Measurements from ENCODE around the gene HOXA3.

The HOXA3 gene

DNA sequence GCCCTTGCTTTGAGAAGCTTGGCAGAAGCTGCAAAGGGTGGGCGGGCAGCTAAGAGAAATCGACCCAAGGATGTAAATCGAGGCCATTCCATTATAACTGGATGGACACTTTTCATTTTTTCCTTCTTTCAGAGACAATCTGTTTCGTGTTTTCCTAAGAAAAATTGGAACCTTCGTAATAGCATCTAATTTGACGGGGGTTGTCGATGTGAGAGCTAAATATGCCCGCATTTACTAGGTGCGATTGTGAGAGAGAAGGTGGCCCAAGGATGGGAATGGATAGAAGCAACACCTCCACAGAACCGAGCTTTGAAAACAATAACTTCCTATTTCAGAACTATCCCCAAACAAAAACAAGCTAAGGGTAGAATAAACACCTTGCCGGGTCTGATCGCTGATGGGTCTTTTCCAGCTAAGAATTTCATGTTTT lies 21.0 kb downstream of the HOXA3 start:
- peak overlapping the region; percentile 71; the same call in 1 of the 2 replicates for H3K27ac ChIP-seq
- TF ChIP-seq, protein P1, sequence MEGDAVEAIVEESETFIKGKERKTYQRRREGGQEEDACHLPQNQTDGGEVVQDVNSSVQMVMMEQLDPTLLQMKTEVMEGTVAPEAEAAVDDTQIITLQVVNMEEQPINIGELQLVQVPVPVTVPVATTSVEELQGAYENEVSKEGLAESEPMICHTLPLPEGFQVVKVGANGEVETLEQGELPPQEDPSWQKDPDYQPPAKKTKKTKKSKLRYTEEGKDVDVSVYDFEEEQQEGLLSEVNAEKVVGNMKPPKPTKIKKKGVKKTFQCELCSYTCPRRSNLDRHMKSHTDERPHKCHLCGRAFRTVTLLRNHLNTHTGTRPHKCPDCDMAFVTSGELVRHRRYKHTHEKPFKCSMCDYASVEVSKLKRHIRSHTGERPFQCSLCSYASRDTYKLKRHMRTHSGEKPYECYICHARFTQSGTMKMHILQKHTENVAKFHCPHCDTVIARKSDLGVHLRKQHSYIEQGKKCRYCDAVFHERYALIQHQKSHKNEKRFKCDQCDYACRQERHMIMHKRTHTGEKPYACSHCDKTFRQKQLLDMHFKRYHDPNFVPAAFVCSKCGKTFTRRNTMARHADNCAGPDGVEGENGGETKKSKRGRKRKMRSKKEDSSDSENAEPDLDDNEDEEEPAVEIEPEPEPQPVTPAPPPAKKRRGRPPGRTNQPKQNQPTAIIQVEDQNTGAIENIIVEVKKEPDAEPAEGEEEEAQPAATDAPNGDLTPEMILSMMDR (conservative IDR thresholded peaks at IDR 0.05), result no peak

DNA sequence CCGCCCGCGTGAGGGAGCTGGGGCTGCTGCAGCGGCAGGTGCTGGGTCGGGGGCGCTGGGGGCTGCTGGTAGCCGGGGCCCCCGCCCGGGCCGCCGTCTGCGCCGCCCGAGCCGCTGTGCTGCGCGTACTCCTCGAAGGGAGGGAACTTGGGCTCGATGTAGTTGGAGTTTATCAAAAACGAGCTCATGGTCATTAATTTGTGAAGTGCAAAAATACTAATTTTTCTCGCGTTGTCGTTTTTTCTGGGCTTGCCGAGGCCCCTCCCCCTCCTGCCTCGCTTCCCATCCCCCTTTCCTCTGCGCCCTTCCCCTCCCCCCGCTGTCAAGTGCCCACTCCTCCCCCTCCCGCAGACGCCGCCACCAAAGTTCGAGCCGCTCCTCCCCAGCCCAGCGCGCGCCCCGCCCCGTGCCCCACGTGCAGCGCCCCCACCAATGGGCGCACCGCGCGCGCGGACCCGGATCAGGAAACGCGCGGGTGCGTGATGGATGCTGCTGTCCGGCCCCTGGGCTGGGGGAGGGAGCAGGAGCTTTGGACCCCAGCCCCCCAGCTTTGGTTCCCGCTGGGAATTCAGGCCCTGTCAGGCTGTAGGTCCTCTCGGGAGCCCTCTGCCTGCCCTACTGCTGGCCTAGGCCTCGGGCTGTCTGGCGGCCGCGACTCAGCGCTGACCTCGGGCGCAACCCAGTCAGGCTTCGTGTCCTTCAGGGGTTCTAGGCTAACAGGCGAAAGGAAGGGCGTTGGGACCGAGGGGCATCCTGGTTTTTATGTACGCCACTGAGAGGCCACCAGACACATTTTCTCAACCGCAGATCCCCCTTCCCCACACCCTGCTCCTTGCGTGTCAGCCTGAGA lies 21.6 kb downstream of the HOXA3 start, which contains the start of gene HOXA4:
TSS of gene HOXA4 (minus strand) at position 218 of the 850 bp plus-strand sequence. CDS start at position 194, 24 bp downstream.
- TF ChIP-seq, protein P1 (conservative IDR thresholded peaks at IDR 0.05), result no peak
- H3K27ac ChIP-seq, result peak within 1 kb of the TSS; percentile 71

DNA sequence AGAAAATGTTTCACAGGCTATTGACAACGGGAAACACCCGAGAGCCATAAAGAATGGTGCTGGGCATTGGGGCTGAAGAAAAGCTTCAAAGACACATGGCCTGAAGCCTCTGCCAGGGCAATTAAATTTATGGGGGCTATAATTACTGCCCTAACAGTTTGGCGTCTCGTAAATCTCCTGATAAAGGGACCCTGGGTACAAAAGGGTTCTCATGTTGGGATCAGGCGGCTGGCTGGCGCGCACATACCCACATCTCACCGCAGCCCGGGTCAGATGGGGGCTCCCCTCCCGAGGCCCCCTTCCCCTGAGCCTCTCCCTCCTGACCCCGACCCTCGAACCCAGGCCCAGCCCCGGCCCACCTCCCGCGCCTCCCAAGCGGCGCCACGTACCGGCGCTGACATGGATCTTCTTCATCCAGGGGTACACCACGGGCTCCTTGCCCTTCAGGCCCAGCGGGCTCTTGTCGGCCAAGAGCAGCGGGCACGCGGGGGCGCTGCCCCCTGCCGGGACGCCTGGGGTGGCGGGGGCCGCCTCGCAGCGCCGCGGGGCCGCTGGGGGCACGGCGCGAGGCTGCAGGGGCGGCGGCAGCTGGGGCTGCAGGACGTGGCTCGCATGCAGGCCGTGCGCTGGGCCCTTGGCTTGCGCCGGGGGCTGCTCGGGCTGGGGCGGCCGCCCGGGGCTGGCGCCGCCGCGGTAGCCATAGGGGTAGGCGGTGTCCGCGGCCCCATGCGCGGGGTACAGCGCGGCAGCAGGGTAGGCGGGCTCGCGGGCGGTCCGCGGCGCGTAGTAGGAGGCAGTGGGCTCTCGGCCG lies 22.4 kb downstream of the HOXA3 start:
- TF ChIP-seq, protein P1 (conservative IDR thresholded peaks at IDR 0.05), result peak; percentile 46
- H3K27ac ChIP-seq, result peak overlapping the region; percentile 71

DNA sequence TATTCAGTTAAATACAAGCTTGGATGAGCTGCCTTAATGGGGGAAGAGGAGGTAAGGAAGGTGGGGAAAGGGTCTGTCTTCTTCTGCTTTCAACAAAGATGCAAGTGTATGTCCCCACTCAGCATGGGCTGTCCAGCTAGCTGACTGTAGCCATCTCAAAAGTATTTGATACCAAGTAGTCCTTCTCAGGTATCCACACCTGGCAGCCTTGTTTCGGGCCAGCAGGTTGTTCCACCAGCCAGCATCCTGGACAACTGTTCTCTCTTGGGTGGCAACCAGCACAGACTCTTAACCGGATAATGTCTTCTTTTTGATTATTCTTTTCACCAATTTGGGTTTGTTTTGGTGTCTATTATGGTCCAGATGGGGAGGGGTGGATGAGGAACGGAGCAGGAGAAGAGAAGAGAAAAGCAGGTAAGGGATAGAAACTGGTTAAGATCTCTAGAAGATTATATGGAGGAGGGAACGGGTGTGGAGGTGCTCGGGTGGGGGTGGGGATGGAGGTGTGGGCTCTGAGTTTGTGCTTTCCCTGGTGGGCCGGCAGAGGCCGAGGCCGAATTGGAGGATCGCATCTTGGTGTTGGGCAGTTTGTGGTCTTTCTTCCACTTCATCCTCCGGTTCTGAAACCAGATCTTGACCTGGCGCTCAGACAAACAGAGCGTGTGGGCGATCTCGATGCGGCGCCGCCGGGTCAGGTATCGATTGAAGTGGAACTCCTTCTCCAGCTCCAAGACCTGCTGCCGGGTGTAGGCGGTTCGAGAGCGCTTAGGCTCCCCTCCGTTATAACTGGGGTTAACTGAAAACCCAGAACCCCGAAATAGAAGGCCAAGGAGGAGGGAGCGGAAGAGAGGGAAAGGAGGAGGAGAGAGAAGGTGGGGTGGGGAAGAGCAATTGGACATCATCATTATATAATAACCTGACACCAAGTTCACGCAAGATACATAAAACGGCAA lies 23.3 kb downstream of the HOXA3 start:
- H3K27ac ChIP-seq, result no peak overlapping the region
- TF ChIP-seq, protein P1 (conservative IDR thresholded peaks at IDR 0.05), result no peak

DNA sequence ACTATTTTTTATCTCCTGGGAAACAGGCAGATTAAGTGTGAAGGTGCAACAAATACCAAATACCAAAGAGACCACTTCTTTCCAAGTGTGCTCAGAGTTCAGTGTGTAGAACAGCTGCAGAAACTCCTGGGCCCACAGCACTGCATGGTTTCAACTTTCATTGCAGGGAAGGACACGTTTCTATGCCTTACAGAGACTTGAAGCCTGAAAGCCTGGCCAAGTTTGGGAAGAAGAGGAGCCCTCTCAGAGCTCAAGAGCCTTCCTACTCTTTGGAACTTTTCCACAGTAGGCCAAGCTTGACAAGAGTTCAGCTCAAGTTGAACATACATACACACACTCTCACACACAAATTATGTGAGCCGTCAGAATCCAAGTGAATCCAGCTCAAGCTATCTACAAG lies 24.3 kb downstream of the HOXA3 start:
- TF ChIP-seq, protein P1 (conservative IDR thresholded peaks at IDR 0.05), result no peak
- no peak overlapping the region for H3K27ac ChIP-seq

DNA sequence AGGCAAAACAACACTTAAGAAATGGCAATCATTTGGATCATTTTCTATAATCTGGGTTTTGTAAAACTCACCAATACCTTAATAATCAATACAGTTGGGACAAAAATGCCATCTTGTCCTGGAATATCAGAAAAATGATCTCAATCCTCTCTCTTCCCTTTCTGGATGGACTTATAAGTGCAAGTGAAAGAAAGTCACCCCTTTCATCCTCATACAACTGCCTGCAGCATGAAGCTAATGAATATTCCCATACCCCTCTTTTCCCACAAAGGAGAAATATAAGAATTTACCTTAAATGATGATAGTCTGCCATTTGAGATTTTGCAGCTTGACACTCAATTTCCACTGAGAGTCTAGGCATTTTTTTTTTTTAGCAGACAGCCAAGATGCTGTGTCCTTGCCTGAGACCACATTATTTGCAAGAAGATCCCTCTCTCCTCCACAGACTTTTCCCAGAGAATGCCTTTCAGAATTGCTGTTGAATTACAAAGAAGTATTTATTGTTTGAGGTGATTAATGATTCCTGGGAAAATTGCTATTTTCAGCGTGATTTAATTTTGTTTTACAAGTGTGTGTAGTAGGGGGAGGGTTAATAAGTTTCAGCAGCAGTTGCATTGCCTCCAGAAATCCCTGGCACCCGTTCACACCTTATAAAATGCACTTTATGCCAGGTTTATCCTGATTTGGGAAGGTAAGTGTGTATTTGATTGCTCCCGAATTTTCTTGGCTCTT lies 25.6 kb downstream of the HOXA3 start:
- TF ChIP-seq, protein P1 (conservative IDR thresholded peaks at IDR 0.05), result no peak
- no peak overlapping the region for H3K27ac ChIP-seq
